Cerebellar nuclear complex (tissue), 1 donor: ENCODE data around the gene DIDO1.

Experiments
- DNase-seq, 2 experiments: peaks; one replicate each; lab custom pipeline; 2025; lab: John Stamatoyannopoulos, UW

DIDO1 gene

GRCh38 chr20:62834967-62835730 lies 91.2 kb downstream of the DIDO1 start:
- no peak for DNase-seq

GRCh38 chr20:62832951-62833391 lies 93.3 kb downstream of the DIDO1 start:
- DNase-seq = no peak

DNA sequence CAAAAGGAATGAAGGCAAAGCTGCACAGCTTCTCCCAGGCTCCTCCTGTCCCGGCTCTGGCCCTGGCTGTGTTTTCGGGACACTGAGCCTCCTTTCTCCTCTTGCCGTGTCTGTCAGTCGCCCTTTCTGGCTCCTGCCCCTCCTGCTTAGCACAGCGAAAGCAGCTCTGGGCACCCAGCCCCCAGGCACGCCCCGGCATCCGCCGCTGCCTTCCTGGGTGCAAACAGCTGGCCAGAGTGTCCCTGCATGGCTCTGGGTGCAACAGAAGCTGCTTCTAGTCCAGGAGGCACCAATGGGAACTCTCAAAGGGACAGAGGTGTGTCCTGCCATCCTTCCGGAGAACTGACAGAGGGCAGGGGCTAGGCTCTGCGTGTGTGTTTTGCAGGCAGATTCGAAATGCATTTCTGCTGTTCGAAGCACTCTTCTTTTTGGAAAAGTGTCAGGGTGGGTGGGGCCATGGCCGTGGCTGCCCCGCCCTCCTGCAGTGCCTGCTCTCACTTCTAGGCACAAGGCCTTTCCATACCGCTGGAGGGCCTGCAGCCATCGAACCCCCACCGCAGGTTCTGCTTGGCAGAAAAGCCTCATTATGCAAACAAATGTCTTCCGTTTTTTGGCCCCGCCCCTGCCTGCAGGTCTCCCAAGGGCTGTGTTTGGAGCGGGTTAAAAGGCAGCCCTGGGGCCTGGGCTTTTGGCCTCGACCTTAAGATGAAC lies 93.9 kb downstream of the DIDO1 start:
- DNase-seq = no peak

- DNase-seq = no peak
Measured at GRCh38 chr20:62831854-62832211, 94.5 kb downstream of the DIDO1 start.

GRCh38 chr20:62831361-62831788 lies 94.9 kb downstream of the DIDO1 start:
- no peak for DNase-seq

DNA sequence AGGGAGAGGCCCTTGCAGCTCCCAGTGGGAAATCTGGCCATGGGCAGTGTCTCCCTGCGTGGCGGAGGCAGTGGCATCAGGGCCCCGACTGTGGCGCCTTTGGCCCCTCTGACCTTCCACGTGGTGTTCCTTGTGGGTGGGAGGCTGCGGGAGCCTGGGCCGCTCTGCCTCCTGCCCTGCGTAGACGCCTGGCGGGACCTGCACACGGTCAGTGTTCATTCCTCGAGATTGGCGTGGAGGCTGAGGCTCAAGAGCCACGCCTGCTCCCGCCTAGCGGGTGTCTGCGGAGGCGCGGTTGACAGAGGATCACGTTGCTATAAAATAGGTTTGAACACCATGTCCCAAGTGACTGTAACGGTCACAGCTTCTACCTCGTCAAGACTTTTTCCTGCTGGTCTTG lies 95.5 kb downstream of the DIDO1 start:
- no peak for DNase-seq

- DNase-seq = no peak
Measured at GRCh38 chr20:62830251-62830650, 96.1 kb downstream of the DIDO1 start.

DNA sequence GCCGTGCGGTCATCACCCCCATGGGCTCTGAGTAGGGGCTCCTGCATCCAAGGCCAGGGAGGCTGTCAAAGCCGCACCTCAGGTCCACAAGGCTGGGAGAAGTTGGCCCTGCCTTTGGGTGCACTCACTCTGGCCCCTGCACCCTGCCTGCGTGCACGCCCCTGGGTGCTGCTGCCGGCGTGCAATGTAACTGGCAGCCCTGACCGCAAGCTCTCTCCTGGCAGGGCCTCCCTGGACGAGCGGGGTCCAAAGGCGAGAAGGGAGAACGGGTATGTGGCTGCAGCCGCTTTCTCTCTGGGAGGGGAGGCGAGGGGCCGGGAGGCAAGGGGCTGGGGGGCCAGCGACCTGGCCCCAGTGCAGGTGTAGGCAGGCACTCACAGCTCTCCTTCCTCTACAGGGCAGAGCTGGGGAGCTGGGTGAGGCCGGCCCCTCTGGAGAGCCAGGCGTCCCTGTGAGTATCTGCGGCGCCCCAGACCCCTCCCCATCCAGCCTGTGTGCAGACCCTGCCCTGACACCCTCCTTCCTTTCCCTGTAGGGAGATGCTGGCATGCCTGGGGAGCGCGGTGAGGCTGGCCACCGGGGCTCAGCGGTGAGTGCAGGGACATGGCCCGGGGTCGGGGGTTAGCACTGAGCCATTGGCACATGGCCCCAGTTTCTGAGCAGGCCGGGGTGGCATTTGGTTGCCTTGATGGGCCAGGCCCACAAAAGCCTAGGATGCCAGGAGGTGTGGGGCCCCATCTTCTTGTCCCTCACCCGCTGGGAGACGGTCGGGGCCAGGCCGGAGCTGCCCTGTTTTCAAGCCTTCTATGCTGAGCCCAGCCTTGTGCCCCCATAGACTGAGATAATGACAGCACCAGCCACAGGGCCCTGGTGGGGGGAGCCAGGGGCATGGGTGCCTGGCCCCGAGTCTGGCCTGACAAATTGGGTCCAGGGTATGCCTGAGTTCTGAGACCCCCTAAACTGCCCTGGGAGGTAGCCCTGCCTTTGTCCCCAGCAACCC lies 96.8 kb downstream of the DIDO1 start:
- no peak for DNase-seq

DNA sequence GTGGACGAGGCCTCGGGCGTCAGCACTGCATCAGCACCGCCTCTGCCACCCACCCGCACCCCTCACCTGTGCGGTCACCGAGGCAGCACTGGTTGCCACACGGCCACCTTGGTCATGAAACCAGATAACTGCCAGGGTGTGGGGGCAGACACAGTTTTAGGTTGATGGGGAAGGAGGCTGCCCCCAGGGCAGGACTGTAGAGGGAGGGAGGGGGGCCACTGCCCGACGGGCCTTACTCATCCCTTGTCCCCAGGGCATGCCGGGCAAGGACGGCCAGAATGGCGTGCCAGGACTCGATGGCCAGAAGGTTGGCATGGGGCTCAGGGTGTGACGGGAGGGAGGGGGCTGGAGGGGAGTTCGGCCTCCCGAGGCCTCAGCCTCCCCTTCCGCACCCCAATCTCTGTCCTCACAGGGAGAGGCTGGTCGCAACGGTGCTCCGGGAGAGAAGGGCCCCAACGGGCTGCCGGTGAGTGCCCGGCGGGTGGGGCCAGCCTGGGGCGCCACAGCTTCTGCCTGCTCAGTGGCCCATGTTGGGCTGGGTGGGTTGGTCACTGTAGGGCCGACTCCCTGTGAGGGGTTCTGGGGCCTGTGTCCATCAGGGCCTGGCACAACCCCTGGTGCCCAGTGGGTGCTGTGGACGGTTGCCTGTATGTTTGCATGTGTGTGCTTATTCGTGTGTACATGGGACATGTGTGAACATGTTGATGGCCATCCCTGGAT lies 97.6 kb downstream of the DIDO1 start:
- DNase-seq = no peak

DNA sequence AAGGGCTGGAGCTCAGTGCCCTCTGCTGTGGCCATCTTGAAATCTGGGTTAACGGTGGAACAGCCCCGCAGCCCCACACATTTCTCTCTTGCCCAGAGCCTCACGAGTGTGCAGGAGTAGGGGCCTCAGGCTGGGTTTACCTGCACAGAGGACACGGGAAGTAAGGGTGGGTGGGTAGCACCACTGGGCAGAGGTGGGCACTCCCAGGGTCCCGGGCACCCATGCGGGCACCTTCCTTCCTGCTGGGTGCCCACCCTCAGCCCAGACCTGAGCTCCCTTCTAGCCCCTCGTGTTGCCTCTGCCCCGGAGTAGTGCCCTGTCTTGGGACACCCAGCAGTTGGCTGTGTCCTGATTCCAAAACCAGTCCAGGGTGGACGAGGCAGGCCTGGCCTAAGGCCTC lies 98.3 kb downstream of the DIDO1 start:
- DNase-seq = no peak
